ENCODE measurements around the gene LCLAT1.
"Not testable (repeated sequence)": the region's sequence is repeated elsewhere in the genome, so short reads cannot be mapped to it uniquely, and the experiment has no call there.

The LCLAT1 gene

GRCh38 chr2:30601375-30601774 lies 154.3 kb downstream of the LCLAT1 start:
- DNase-seq (ENCODE audit: low read depth), result no peak

- DNase-seq (ENCODE audit: low read depth), result no peak
Observed at GRCh38 chr2:30605197-30605596, 158.2 kb downstream of the LCLAT1 start.

- DNase-seq (ENCODE audit: low read depth), result no peak
Observed at GRCh38 chr2:30608643-30609042, 161.6 kb downstream of the LCLAT1 start.

GRCh38 chr2:30611583-30611982 lies 164.5 kb downstream of the LCLAT1 start:
- DNase-seq (ENCODE audit: low read depth), result no peak

DNA sequence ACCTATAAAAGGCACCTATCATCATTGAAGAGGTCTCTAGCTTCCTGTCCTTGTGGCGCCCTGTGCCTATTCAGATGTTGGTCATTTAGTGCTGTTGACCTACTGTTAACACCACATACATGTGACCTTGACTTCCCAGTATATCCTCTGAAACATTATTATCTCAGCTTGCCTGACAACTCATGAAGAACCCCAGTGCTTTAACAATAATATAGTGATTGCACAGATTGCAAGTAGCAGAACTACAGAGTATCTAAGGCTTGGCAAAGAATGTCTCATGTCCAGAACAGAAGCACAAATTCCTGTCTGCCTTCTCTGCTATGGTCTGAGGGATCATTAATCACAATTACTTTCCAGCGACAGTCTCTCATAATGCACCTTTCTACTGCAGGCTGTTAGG lies 165.3 kb downstream of the LCLAT1 start:
- no peak for DNase-seq (ENCODE audit: low read depth)

GRCh38 chr2:30613001-30613400 lies 166.0 kb downstream of the LCLAT1 start:
- no peak for DNase-seq (ENCODE audit: low read depth)

- not testable (repeated sequence) for DNase-seq (ENCODE audit: low read depth)
Observed at GRCh38 chr2:30614227-30614626, 167.2 kb downstream of the LCLAT1 start.

DNA sequence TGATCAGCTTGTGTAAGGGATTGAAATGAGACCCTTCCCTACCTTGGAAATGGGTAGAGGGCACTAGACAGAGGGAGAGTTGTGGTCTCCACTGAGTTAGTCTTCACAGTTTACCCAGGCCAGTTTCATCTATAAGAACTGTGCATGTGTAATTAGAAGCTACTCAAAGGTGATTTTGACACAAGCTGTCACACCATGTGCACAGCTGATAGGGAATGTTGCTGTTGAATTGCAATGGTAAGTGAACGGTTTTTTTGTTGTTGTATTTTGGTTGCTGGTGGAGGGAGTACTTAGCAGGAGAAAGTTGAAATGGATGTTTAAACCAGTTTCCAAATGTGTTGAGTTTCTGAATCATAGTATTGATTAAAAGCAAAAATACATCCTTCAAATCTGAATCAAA lies 168.9 kb downstream of the LCLAT1 start:
- no peak for DNase-seq (ENCODE audit: low read depth)

DNA sequence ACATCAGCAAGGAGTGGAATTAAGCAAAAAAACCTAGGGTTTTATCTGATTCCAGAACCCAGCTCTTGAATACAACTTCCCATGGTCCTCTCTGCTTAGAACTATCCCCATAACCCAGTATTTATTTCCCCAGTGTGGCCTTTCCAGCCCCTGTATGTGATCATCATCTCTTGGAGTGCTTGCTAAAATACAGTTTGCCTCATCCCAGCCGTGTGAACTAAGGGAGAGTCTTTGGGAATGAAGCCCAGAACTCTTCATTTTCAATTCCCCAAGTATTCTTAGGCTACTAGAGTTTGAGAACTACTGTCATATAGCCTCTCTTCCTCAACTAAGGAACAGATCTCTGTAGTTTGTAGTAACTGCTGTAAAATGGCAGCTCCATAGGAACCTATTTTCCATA lies 173.1 kb downstream of the LCLAT1 start:
- DNase-seq (ENCODE audit: low read depth), result no peak

- no peak for DNase-seq (ENCODE audit: low read depth)
Observed at GRCh38 chr2:30621836-30622235, 174.8 kb downstream of the LCLAT1 start.

DNA sequence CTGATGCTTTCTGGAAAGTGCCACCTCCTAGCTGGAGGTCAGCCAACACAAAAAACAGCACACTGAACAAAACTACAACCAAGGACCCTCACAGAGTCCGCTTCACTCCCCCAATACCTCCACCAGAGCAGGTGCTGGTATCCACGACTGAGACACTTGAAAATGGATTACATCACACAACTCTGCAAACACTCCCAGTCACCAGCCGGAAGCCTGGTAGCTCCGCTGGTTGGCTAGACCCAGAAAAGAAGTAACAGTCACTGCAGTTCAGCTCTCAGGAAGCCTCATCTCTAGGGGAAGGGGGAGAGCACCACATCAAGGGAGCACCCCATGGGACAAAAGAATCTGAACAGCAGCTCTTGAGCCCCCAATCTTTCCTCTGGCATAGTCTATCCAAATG lies 175.4 kb downstream of the LCLAT1 start:
- DNase-seq (ENCODE audit: low read depth), result no peak

DNA sequence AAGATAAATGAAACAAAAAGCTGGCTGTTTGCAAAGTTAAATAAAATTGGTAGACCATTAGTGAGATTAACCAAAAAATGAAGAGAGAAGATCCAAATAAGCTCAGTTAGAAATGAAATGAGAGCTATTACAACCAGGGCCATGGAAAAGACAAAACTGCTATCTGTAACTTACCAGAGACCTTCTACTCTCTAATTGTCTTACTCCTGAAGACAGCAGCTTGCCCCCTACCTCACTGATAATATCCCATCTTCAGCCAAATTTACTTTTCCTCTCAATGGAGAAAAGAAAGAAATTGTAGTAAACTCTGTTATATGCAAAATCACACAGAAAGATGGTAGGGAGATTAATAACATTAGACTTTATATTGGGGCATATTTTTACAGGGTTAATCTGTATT lies 178.2 kb downstream of the LCLAT1 start:
- no peak for DNase-seq (ENCODE audit: low read depth)

GRCh38 chr2:30625701-30626100 lies 178.7 kb downstream of the LCLAT1 start:
- no peak for DNase-seq (ENCODE audit: low read depth)

GRCh38 chr2:30626397-30626796 lies 179.4 kb downstream of the LCLAT1 start:
- no peak for DNase-seq (ENCODE audit: low read depth)

DNA sequence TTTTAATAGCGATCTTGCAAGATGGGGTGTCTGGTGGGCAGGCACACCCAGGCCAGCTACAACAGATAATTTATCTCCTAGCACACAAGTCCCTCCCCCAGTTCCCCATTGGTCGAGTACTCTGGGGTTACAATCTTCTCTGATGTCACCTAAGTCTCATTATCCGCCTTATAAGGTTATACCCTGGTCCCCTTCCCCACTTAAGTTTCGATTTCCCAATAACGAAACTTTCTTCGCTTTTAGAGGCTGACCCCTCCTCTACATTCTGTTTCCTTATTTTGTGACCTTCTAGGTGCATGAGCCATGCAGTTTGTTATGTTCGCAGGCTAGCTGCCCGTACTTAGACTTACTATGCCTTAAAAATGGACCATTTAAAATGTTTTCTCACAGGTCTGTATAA lies 180.1 kb downstream of the LCLAT1 start:
- DNase-seq (ENCODE audit: low read depth), result no peak

DNA sequence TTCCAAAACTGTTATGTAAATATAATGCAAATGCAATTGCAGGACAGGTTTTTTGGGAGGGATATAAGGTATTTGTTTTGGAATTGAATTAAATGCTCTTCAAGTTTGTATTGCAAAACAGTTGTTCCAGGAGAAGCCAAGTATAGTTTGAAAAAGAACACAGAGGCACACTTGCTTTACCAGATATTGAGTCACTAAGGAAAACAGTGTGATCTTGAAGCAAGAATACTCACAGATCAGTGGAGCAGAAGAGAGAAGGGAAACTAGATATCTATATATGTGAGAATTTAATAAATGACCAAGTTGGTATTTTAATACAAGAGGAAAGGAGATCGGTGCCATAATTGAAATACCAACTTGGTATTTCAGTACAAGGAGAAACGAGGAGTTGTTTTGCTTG lies 181.3 kb downstream of the LCLAT1 start:
- DNase-seq (ENCODE audit: low read depth), result no peak

GRCh38 chr2:30629866-30630265 lies 182.8 kb downstream of the LCLAT1 start:
- DNase-seq (ENCODE audit: low read depth), result no peak

GRCh38 chr2:30631051-30631671 lies 184.1 kb downstream of the LCLAT1 start:
- DNase-seq (ENCODE audit: low read depth), result no peak

- no peak for DNase-seq (ENCODE audit: low read depth)
Observed at GRCh38 chr2:30633039-30633438, 186.0 kb downstream of the LCLAT1 start.

- no peak for DNase-seq (ENCODE audit: low read depth)
Observed at GRCh38 chr2:30636311-30636710, 189.3 kb downstream of the LCLAT1 start.

- DNase-seq (ENCODE audit: low read depth), result no peak
Observed at GRCh38 chr2:30639836-30640235, 192.8 kb downstream of the LCLAT1 start.

DNA sequence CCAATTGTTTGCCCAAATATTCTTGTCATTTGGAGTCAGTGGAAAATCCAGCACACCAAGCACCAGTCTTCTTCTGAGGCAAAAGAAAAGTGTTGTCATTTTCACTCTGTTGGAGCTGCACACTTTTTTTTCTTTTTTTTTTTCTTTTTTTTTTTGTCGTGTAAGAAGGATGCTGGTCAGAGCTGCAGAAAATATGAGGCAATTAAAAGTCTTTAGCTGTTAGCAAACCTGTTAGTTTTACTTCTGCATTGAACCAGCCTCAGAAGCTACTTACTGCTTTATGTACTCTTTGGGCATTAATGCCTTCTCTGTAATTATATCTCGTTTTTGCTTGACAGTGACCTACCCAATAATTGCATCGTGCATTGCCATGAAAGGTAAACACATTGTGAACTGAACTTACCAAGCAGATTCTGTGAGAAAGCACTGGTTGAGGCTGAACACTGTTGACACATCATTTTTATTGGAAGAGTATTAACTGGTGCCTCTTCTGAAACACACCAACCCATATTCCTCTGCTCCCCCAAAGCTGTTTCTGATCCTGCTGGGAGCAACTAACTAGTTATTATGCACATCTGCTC lies 194.8 kb downstream of the LCLAT1 start:
- no peak for DNase-seq (ENCODE audit: low read depth)

DNA sequence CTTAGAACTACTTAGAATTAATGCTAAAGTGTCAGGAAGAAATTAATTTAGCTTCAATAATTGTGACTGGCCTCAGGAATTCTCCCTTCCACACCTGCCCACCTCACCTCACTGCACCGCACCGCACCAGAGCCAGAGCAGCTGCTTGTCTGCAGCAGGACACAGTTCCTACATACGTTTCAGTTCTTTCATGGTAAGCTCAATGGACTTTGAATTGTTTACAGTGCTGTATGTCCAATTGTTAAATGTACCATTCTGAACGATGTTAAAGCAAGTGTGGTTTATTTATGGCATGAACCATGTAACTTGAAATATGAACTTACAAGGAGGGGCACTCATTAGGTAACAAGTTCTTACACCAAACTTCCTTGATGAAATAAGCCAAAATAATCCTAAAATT lies 196.0 kb downstream of the LCLAT1 start:
- DNase-seq (ENCODE audit: low read depth), result not testable (repeated sequence)

DNA sequence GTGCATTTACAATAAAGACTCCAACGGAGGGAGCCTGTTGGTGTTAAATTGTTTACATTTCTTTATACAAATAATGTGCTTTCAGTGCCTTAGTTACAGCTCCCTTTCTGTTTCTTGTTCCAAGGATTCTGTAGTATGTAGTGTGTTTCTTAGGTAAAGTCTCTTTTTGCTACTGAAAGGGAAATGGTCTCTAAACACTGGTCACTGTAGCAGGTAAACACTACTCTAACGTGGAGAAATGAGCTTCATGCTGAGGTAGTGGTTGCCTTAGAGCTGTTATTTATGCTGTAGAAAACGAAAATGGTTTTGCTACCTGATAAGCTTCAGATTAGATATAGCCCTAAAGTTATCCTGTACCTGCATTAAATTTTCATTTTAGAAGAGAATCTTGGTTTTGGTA lies 196.6 kb downstream of the LCLAT1 start:
- DNase-seq (ENCODE audit: low read depth), result no peak

All from stimulated activated CD8-positive, alpha-beta memory T cell treated with anti-CD3 and anti-CD28 coated beads, Interleukin-7, amount 100 ng/mL, for 24 hours (primary cell).